Mesendoderm (in vitro differentiated cells): Measurements from ENCODE around the gene CGNL1.

Experiments used
- DNase-seq: peaks from one replicate; pipeline ENCODE4 v3.0.0; 2013
- H2AK5ac ChIP-seq: 2 replicates; pipeline ENCODE4 v1.6.1; 2013; ENCODE audit warnings: low read length, inconsistent platforms
- H2BK120ac ChIP-seq: 2 replicates; pipeline ENCODE4 v1.6.1; 2013; ENCODE audit warnings: low read depth, mild to moderate bottlenecking, low read length, moderate library complexity, mixed read lengths
- H2BK15ac ChIP-seq: replicated peaks from 2 replicates; pipeline ENCODE4 v1.6.1; 2013; ENCODE audit warnings: low read depth, mild to moderate bottlenecking, moderate library complexity
- H2BK5ac ChIP-seq: 2 replicates; pipeline ENCODE4 v1.6.1; 2013; ENCODE audit warnings: low read length, inconsistent platforms
- H3K18ac ChIP-seq: 2 replicates; pipeline ENCODE4 v1.6.1; 2013; ENCODE audit warnings: mild to moderate bottlenecking, low read length, mixed read lengths
- H3K23ac ChIP-seq: one replicate; pipeline ENCODE4 v1.6.1; 2013; ENCODE audit warnings: low read length
- H3K27ac ChIP-seq: 2 replicates; pipeline ENCODE4 v1.5.1; 2013; ENCODE audit warnings: low read depth, mild to moderate bottlenecking, inconsistent platforms, low read length, moderate library complexity
- H3K27me3 ChIP-seq: 2 replicates; pipeline ENCODE4 v1.6.1; 2013; ENCODE audit warnings: low read length, control low read depth, mild to moderate bottlenecking, inconsistent platforms; ENCODE audit not compliant: insufficient read depth, poor library complexity
- H3K36me3 ChIP-seq: 2 replicates; pipeline ENCODE4 v1.6.1; 2013; ENCODE audit warnings: low read length, inconsistent platforms; ENCODE audit not compliant: control insufficient read depth, insufficient read depth
- H3K4ac ChIP-seq: one replicate; pipeline ENCODE4 v1.6.1; 2013; ENCODE audit warnings: low read depth, mild to moderate bottlenecking, low read length, moderate library complexity
- H3K4me1 ChIP-seq: 2 replicates; pipeline ENCODE4 v1.6.1; 2013; ENCODE audit warnings: low read depth, low read length, inconsistent platforms; ENCODE audit not compliant: control insufficient read depth
- H3K4me2 ChIP-seq: 2 replicates; pipeline ENCODE4 v1.6.1; 2013; ENCODE audit warnings: low read length
- H3K4me3 ChIP-seq: 2 replicates; pipeline ENCODE4 v1.5.1; 2013; ENCODE audit warnings: mild to moderate bottlenecking, low read length
- H3K56ac ChIP-seq: one replicate; pipeline ENCODE4 v1.6.1; 2013; ENCODE audit warnings: low read length
- H3K79me1 ChIP-seq: 2 replicates; pipeline ENCODE4 v1.6.1; 2013; ENCODE audit warnings: low read length, inconsistent platforms
- H3K79me2 ChIP-seq: 2 replicates; pipeline ENCODE4 v1.6.1; 2013; ENCODE audit warnings: mild to moderate bottlenecking, low read length; ENCODE audit not compliant: control insufficient read depth, insufficient read depth
- H3K9ac ChIP-seq: 2 replicates; pipeline ENCODE4 v1.6.1; 2013; ENCODE audit warnings: low read length, inconsistent platforms
- H4K5ac ChIP-seq: one replicate; pipeline ENCODE4 v1.6.1; 2013; ENCODE audit warnings: low read length
- H4K8ac ChIP-seq: one replicate; pipeline ENCODE4 v1.6.1; 2013; ENCODE audit warnings: low read depth, mild to moderate bottlenecking, control low read depth, low read length, moderate library complexity
- WGBS: extraction: QIAGEN DNeasy Blood & Tissue Kit; methylation state at CpG from one replicate; pipeline ENCODE4 v1.1.7; 2013; ENCODE audit warnings: low lambda C conversion rate, missing lambda C conversion rate; ENCODE audit not compliant: insufficient coverage; ENCODE audit errors: extremely low coverage; 5-methylcytosine and 5-hydroxymethylcytosine counted together

CGNL1 gene

GRCh38 chr15:57541805-57542504, 165.7 kb downstream of the CGNL1 start:
- Histone ChIP-seq H3K9ac (no peak overlapping the region), H3K4me2 (no peak overlapping the region), H2AK5ac (no peak overlapping the region), H2BK120ac (no peak overlapping the region), H3K27me3 (no peaks in the 10 kb centered on the region), H2BK15ac (no peak overlapping the region), H3K56ac (no peak overlapping the region), H2BK5ac (no peak overlapping the region), H3K36me3 (no peaks in the 10 kb centered on the region), H3K4ac (no peak overlapping the region), H3K18ac (no peak overlapping the region), H3K23ac (no peak overlapping the region), H3K4me1 (no peaks in the 10 kb centered on the region), H3K27ac (no peak overlapping the region), H3K79me2 (no peaks in the 10 kb centered on the region), H4K8ac (no peak overlapping the region), H4K5ac (no peak overlapping the region), H3K79me1 (no peaks in the 10 kb centered on the region), H3K4me3 (no peak overlapping the region)
- no CpG with 5 or more reads among the region's 7 CpGs for WGBS
- DNase-seq = peak; percentile 67

GRCh38 chr15:57542505-57542817, 166.2 kb downstream of the CGNL1 start:
- Histone ChIP-seq H3K36me3 (no peaks in the 10 kb centered on the region), H3K79me1 (no peaks in the 10 kb centered on the region), H2BK120ac (no peak overlapping the region), H4K8ac (no peak overlapping the region), H2AK5ac (no peak overlapping the region), H3K4me1 (peaks cover 2% of the 10 kb centered on the region), H3K27me3 (no peaks in the 10 kb centered on the region), H3K9ac (no peak overlapping the region), H3K27ac (no peak overlapping the region), H3K79me2 (no peaks in the 10 kb centered on the region), H3K23ac (no peak overlapping the region), H2BK5ac (no peak overlapping the region), H3K4me3 (no peak overlapping the region), H2BK15ac (no peak overlapping the region), H3K4ac (no peak overlapping the region), H3K4me2 (no peak overlapping the region), H3K18ac (no peak overlapping the region), H3K56ac (no peak overlapping the region), H4K5ac (no peak overlapping the region)
- DNase-seq = no peak
- no CpG with 5 or more reads among the region's 4 CpGs for WGBS

- H3K4me2 ChIP-seq = no peak overlapping the region
- WGBS = no CpG with 5 or more reads among the region's 11 CpGs
- H2AK5ac ChIP-seq = no peak overlapping the region
- no peak overlapping the region for H4K8ac ChIP-seq
- no peak overlapping the region for H3K27ac ChIP-seq
- no peaks in the 10 kb centered on the region for H3K79me2 ChIP-seq
- no peak overlapping the region for H2BK120ac ChIP-seq
- H3K56ac ChIP-seq = no peak overlapping the region
- H3K4me3 ChIP-seq = no peak overlapping the region
- no peak overlapping the region for H3K9ac ChIP-seq
- H2BK5ac ChIP-seq = no peak overlapping the region
- no peaks in the 10 kb centered on the region for H3K79me1 ChIP-seq
- no peak overlapping the region for H2BK15ac ChIP-seq
- no peaks in the 10 kb centered on the region for H3K27me3 ChIP-seq
- DNase-seq = no peak
- no peaks in the 10 kb centered on the region for H3K36me3 ChIP-seq
- H3K18ac ChIP-seq = no peak overlapping the region
- peaks cover 15% of the 10 kb centered on the region for H3K4me1 ChIP-seq
- H4K5ac ChIP-seq = no peak overlapping the region
- H3K23ac ChIP-seq = no peak overlapping the region
- H3K4ac ChIP-seq = no peak overlapping the region
These were observed 168.7 kb downstream of the CGNL1 start for GRCh38 chr15:57544848-57545480.

- WGBS = no CpG with 5 or more reads among the region's 8 CpGs
- Histone ChIP-seq H3K4me2 (no peak overlapping the region), H3K56ac (no peak overlapping the region)
These were observed 169.7 kb downstream of the CGNL1 start for GRCh38 chr15:57545995-57546394.

GRCh38 chr15:57547243-57547755, 171.0 kb downstream of the CGNL1 start:
- Histone ChIP-seq H3K27me3 (no peaks in the 10 kb centered on the region), H3K4me1 (peaks cover 26% of the 10 kb centered on the region), H3K4ac (no peak overlapping the region), H2BK15ac (no peak overlapping the region), H4K8ac (no peak overlapping the region), H3K36me3 (no peaks in the 10 kb centered on the region), H3K79me1 (no peaks in the 10 kb centered on the region), H3K4me2 (no peak overlapping the region), H3K79me2 (no peaks in the 10 kb centered on the region), H3K18ac (no peak overlapping the region), H2BK5ac (no peak overlapping the region), H4K5ac (no peak overlapping the region), H3K9ac (no peak overlapping the region), H3K4me3 (no peak overlapping the region), H3K27ac (peak overlapping the region; percentile 34), H2BK120ac (no peak overlapping the region), H3K23ac (no peak overlapping the region), H2AK5ac (no peak overlapping the region), H3K56ac (no peak overlapping the region)
- WGBS = no CpG with 5 or more reads among the region's 11 CpGs
- DNase-seq = peak; percentile 90

More at GRCh38 chr15:57545995-57546394, 169.7 kb downstream of the CGNL1 start:
- no peak overlapping the region for H2BK120ac ChIP-seq
- no peak overlapping the region for H3K18ac ChIP-seq
- H2BK15ac ChIP-seq = no peak overlapping the region
- no peak overlapping the region for H3K9ac ChIP-seq
- no peaks in the 10 kb centered on the region for H3K36me3 ChIP-seq
- H4K5ac ChIP-seq = no peak overlapping the region
- H3K23ac ChIP-seq = no peak overlapping the region
- no peak overlapping the region for H4K8ac ChIP-seq
- no peak overlapping the region for H3K4ac ChIP-seq
- H3K27me3 ChIP-seq = no peaks in the 10 kb centered on the region
- H2BK5ac ChIP-seq = no peak overlapping the region
- peak; percentile 49 for DNase-seq
- no peak overlapping the region for H2AK5ac ChIP-seq
- no peak overlapping the region for H3K4me3 ChIP-seq
- H3K4me1 ChIP-seq = peaks cover 17% of the 10 kb centered on the region
- H3K79me2 ChIP-seq = no peaks in the 10 kb centered on the region
- no peak overlapping the region for H3K27ac ChIP-seq
- H3K79me1 ChIP-seq = no peaks in the 10 kb centered on the region
